Naive thymus-derived CD4-positive, alpha-beta T cell (primary cell): ENCODE results near the gene IQCN. TPM values are rescaled to one million over a fixed set of nuclear protein-coding genes. Genes with fewer than 3 reads are reported as not detected.

Experiments used
- ATAC-seq: fragments of 150-1000 bp; cut with Tn5 transposase; 2 replicates; pipeline ENCODE4 v1.10.0; 2021; ENCODE audit warnings: mild to moderate bottlenecking, moderate library complexity
- CTCF ChIA-PET: fragments of 350-600 bp; sonication (Branson Sonifier 250); formaldehyde crosslinking; loops from one replicate; lab custom pipeline; 2021; ENCODE audit warnings: antibody characterized with exemption; lab: Charles Lee
- POLR2A ChIA-PET: fragments of 350-600 bp; sonication (Branson Sonifier 250); formaldehyde crosslinking; loops from one replicate; lab custom pipeline; 2021; ENCODE audit warnings: antibody characterized with exemption, inconsistent platforms; lab: Charles Lee
- DNase-seq, 9 donors: peaks; one replicate each; pipeline versions ENCODE4 v3.0.0 to v3.0.0-alpha.2; 2020 to 2022; ENCODE audit warnings: mixed read lengths in 1 of 9
- H3K27ac ChIP-seq: one replicate; pipeline ENCODE4 v1.7.0; 2013; ENCODE audit warnings: mild to moderate bottlenecking, low read depth, low read length, moderate library complexity
- H3K27me3 ChIP-seq, 2 donors: one replicate each; pipeline ENCODE4 v1.7.0; 2013; ENCODE audit warnings: low read length in 2 of 2, mild to moderate bottlenecking in 2 of 2, moderate library complexity in 2 of 2; ENCODE audit not compliant: control insufficient read depth in 2 of 2, insufficient read depth in 2 of 2
- H3K36me3 ChIP-seq, 3 experiments: 1 replicate in 2 of 3; 2 replicates in 1 of 3; pipeline ENCODE4 v1.7.0; 2013; ENCODE audit warnings: low read length in 3 of 3, mild to moderate bottlenecking in 3 of 3, moderate library complexity in 1 of 3; ENCODE audit not compliant: insufficient read depth in 3 of 3, control insufficient read depth in 2 of 3
- H3K4me1 ChIP-seq, 2 donors: one replicate each; pipeline ENCODE4 v1.7.0; 2013; ENCODE audit warnings: low read length in 2 of 2, mild to moderate bottlenecking in 2 of 2, moderate library complexity in 1 of 2; ENCODE audit not compliant: control insufficient read depth in 2 of 2, insufficient read depth in 2 of 2
- H3K4me3 ChIP-seq: 2 replicates; pipeline ENCODE4 v1.7.0; 2013; ENCODE audit warnings: mild to moderate bottlenecking, low read length
- H3K9me3 ChIP-seq, 3 experiments: 1 replicate in 2 of 3; 2 replicates in 1 of 3; pipeline ENCODE4 v1.7.0; 2013; ENCODE audit warnings: low read length in 3 of 3; ENCODE audit not compliant: control insufficient read depth in 2 of 3
- H3K27ac Mint-ChIP-seq, 9 donors: one replicate each; pipeline ENCODE4 v1.8.0; 2020 to 2022; ENCODE audit warnings: mixed read lengths in 9 of 9, mild to moderate bottlenecking in 8 of 9, moderate library complexity in 5 of 9, inconsistent platforms in 2 of 9
- H3K27me3 Mint-ChIP-seq, 5 donors: one replicate each; pipeline ENCODE4 v1.8.0; 2021 to 2022; ENCODE audit warnings: mixed read lengths in 5 of 5, mild to moderate bottlenecking in 1 of 5
- H3K36me3 Mint-ChIP-seq, 5 donors: one replicate each; pipeline ENCODE4 v1.8.0; 2020 to 2022; ENCODE audit warnings: mixed read lengths in 5 of 5, mild to moderate bottlenecking in 3 of 5, inconsistent platforms in 1 of 5
- H3K4me1 Mint-ChIP-seq, 7 donors: one replicate each; pipeline ENCODE4 v1.8.0; 2020 to 2022; ENCODE audit warnings: mixed read lengths in 7 of 7, mild to moderate bottlenecking in 3 of 7, inconsistent platforms in 1 of 7
- H3K4me3 Mint-ChIP-seq, 10 donors: one replicate each; pipeline ENCODE4 v1.8.0; 2020 to 2022; ENCODE audit warnings: mild to moderate bottlenecking in 10 of 10, mixed read lengths in 10 of 10, moderate library complexity in 6 of 10, inconsistent platforms in 2 of 10
- H3K9me3 Mint-ChIP-seq, 11 donors: one replicate each; pipeline ENCODE4 v1.8.0; 2020 to 2022; ENCODE audit warnings: mixed read lengths in 11 of 11, mild to moderate bottlenecking in 4 of 11, inconsistent platforms in 1 of 11, moderate library complexity in 1 of 11
- intact Hi-C, 2 donors: fragments of 100-400 bp; cut with micrococcal nuclease; formaldehyde crosslinking; loops; one replicate each; pipeline ENCODE4 v1.15.1; 2023
- polyA plus RNA-seq, 2 donors: library from polyadenylated mRNA; unstranded; fragments of 300-500 nt; fragmentation: Illumina TruSeq; gene quantifications; one replicate each; pipeline ENCODE4 v1.2.3, GENCODE V29; 2021
- total RNA-seq, 6 experiments: library from RNA in 5 of 6; stranded (reverse) in 5 of 6; gene quantifications; 1 replicate in 5 of 6; 2 replicates in 1 of 6; pipeline ENCODE4 v1.2.3 and lab custom pipeline; 2021 to 2026

IQCN gene
- total and polyA plus RNA-seq, 7 experiments from 2014 or later, result 0.19 to 28.3 (median 6.5) TPM

DNA sequence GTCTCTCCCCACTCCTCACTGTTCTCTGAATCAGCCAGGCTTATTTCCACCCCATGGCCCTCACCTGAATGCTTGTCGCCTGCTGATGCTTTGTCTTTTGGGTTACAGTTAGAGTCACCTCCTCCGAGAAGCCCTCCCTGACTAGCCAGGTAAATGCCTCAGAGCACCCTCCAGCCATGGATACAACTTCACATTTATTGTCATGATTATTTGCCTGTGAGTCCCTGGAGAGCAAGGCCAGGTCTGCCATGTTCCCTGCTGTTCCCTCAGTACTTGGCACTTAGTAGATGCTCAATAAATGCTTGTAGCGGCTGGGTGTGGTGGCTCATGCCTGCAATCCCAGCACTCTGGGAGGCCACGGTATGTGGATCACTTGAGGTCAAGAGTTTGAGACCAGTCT lies 44.3 kb downstream of the IQCN start:
- peaks cover 0 to 12% of the 10 kb centered on the region in 2 donors for H3K4me1 ChIP-seq
- Mint-ChIP-seq H3K4me1 (peaks cover under 1 to 20% (median 10%) of the 10 kb centered on the region in 7 donors), H3K9me3 (peaks cover 0 to 17% (median 7%) of the 10 kb centered on the region in 11 donors), H3K36me3 (peaks cover 0 to 9% (median 3%) of the 10 kb centered on the region in 5 donors), H3K27me3 (peaks cover 55 to 73% (median 66%) of the 10 kb centered on the region in 5 donors), H3K27ac (peak overlapping the region in 1 of 9 donors; percentile 51), H3K4me3 (no peak overlapping the region)
- H3K9me3 ChIP-seq, result peaks cover 0 to 11% (median 0%) of the 10 kb centered on the region in 3 experiments
- POLR2A ChIA-PET, result interaction anchor here (0.6 kb wide), 1 partner anchor 97 kb away, joined by 4 read pairs; no protein-coding TSS in a partner anchor
- intact Hi-C loops, result loop anchor here in 1 of 2 donors (1.0 kb wide), 1 partner anchor 98 kb away; no protein-coding TSS in a partner anchor
- no peak overlapping the region for H3K4me3 ChIP-seq
- no peak for DNase-seq
- H3K27ac ChIP-seq, result no peak overlapping the region
- ATAC-seq, result no peak
- CTCF ChIA-PET, result interaction anchor here (0.9 kb wide), 1 partner anchor 59 kb away, joined by 3 read pairs; no protein-coding TSS in a partner anchor
- H3K27me3 ChIP-seq, result peaks cover 9 to 36% of the 10 kb centered on the region in 2 donors
- H3K36me3 ChIP-seq, result no peaks in the 10 kb centered on the region

DNA sequence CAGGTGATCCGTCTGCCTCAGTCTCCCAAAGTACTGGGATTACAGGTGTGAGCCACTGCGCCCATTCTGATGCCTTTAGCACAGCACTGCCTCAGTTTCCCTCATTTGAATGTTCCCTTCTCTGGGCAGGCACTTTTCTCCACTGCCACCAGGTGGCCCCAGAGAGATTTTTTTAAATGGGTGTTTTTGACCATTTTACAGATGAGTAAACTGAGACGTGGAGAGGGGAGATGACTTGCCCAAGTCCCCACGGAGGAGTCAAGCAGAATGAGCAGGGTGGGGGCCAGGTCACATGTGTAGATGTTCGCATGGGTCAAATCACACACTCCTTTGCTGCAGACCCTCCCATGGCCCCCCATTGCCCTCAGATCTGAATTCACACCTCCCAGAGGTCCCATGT lies 44.8 kb downstream of the IQCN start:
- peaks cover under 1 to 16% of the 10 kb centered on the region in 2 donors for H3K4me1 ChIP-seq
- intact Hi-C loops, result loop anchor here in 1 of 2 donors (1.0 kb wide), 1 partner anchor 99 kb away; no protein-coding TSS in a partner anchor
- ChIA-PET CTCF (interaction anchor here (0.7 kb wide), 1 partner anchor 23 kb away, joined by 3 read pairs; no protein-coding TSS in a partner anchor), POLR2A (no interaction called here)
- no peaks in the 10 kb centered on the region for H3K36me3 ChIP-seq
- H3K4me1 Mint-ChIP-seq, result peaks cover 4 to 24% (median 15%) of the 10 kb centered on the region in 7 donors
- H3K4me3 Mint-ChIP-seq, result no peak overlapping the region
- peaks cover 0 to 11% (median 0%) of the 10 kb centered on the region in 3 experiments for H3K9me3 ChIP-seq
- H3K27ac ChIP-seq, result no peak overlapping the region
- no peak for DNase-seq
- H3K4me3 ChIP-seq, result no peak overlapping the region
- no peak for ATAC-seq
- H3K27me3 ChIP-seq, result peaks cover 9 to 36% of the 10 kb centered on the region in 2 donors
- peaks cover 0 to 14% (median 7%) of the 10 kb centered on the region in 11 donors for H3K9me3 Mint-ChIP-seq
- H3K36me3 Mint-ChIP-seq, result peaks cover 0 to 9% (median 3%) of the 10 kb centered on the region in 5 donors
- peak overlapping the region in 1 of 9 donors; percentile 51 for H3K27ac Mint-ChIP-seq
- H3K27me3 Mint-ChIP-seq, result peaks cover 58 to 72% (median 70%) of the 10 kb centered on the region in 5 donors

DNA sequence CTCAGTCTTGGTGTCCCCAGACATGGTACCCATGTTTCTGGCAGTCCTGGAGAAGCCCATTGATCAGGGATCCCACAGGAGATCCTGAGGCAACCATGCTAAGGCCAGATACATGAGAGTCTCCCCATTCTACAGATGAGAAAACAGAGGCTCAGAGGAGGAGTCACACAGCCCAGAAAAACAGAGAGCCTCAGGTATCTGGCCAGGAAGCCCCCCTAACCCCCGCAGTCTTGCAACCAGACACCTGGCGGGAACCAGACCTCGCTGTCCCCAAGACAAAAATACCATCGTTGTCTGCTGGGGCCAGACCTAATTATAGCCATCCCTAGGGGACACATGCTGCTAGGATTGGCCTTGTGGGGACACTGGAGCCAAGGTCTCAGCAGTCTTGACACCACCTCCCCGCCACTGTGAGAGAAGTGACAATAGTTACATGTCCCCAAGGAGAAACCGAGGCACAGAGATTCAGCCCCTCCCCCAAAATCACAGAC lies 46.4 kb downstream of the IQCN start:
- Mint-ChIP-seq H3K27ac (no peak overlapping the region), H3K9me3 (peaks cover 0 to 7% (median 4%) of the 10 kb centered on the region in 11 donors), H3K4me3 (no peak overlapping the region), H3K36me3 (peaks cover 0 to 4% (median 0%) of the 10 kb centered on the region in 5 donors), H3K27me3 (peaks cover 53 to 72% (median 66%) of the 10 kb centered on the region in 5 donors), H3K4me1 (peaks cover 8 to 29% (median 19%) of the 10 kb centered on the region in 7 donors)
- intact Hi-C loops, result no loop called here
- DNase-seq, result no peak
- H3K27me3 ChIP-seq, result peaks cover 12 to 35% of the 10 kb centered on the region in 2 donors
- peaks cover 6 to 16% of the 10 kb centered on the region in 2 donors for H3K4me1 ChIP-seq
- ChIA-PET POLR2A (no interaction called here), CTCF (no interaction called here)
- H3K36me3 ChIP-seq, result no peaks in the 10 kb centered on the region
- H3K4me3 ChIP-seq, result no peak overlapping the region
- no peaks in the 10 kb centered on the region for H3K9me3 ChIP-seq
- ATAC-seq, result no peak
- H3K27ac ChIP-seq, result no peak overlapping the region

DNA sequence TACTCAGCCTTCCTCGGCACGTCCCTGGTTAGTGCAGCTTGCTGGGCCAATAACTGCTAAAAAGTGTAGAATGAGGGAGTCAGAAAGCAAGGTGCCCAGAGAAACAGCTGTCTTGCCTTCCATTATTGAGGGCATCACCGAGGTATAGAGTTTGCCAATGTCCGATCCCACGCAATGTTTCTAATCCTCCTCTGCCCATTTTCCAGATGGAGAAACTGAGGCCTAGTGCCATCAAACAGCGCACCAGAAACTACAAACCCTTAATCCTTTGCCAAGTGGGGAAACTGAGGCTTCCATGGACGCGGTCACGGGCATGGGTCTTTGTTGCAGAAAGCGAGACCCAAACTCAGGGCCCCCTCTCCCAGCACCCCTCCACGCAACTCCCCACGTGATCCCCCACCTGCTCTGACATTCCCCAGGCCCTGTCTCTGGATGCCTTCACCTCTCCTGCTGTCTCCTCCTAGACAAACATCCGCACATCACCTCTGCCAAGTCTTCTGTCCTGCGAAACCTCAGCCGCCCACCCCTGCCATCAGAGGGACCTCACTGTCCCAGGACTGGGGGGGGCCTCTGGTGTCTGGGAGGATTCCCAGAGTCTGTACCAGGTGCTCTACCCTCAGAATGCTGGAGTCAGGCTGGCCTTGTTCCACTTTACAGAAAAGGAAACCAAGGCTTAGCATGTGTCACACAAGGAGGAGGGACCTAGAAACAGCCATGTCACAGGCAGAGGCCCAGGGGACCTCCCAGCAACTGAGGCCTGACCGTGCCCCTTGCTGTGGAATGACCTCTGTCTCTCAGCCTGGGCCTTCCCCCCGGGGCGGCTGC lies 47.1 kb downstream of the IQCN start:
- H3K4me3 Mint-ChIP-seq, result peak overlapping the region in 5 of 10 donors; percentile 0 to 71 (median 33)
- H3K27me3 ChIP-seq, result peaks cover 12 to 32% of the 10 kb centered on the region in 2 donors
- ChIA-PET POLR2A (no interaction called here), CTCF (no interaction called here)
- H3K27ac Mint-ChIP-seq, result no peak overlapping the region
- H3K27me3 Mint-ChIP-seq, result peaks cover 48 to 69% (median 66%) of the 10 kb centered on the region in 5 donors
- intact Hi-C loops, result no loop called here
- H3K9me3 Mint-ChIP-seq, result peaks cover 0 to 3% (median 0%) of the 10 kb centered on the region in 11 donors
- no peak for ATAC-seq
- H3K36me3 ChIP-seq, result no peaks in the 10 kb centered on the region
- peaks cover 0 to 4% (median 0%) of the 10 kb centered on the region in 5 donors for H3K36me3 Mint-ChIP-seq
- H3K27ac ChIP-seq, result no peak overlapping the region
- no peak for DNase-seq
- H3K9me3 ChIP-seq, result no peaks in the 10 kb centered on the region
- H3K4me1 Mint-ChIP-seq, result peaks cover 8 to 25% (median 18%) of the 10 kb centered on the region in 7 donors
- no peak overlapping the region for H3K4me3 ChIP-seq
- peaks cover 6 to 16% of the 10 kb centered on the region in 2 donors for H3K4me1 ChIP-seq

DNA sequence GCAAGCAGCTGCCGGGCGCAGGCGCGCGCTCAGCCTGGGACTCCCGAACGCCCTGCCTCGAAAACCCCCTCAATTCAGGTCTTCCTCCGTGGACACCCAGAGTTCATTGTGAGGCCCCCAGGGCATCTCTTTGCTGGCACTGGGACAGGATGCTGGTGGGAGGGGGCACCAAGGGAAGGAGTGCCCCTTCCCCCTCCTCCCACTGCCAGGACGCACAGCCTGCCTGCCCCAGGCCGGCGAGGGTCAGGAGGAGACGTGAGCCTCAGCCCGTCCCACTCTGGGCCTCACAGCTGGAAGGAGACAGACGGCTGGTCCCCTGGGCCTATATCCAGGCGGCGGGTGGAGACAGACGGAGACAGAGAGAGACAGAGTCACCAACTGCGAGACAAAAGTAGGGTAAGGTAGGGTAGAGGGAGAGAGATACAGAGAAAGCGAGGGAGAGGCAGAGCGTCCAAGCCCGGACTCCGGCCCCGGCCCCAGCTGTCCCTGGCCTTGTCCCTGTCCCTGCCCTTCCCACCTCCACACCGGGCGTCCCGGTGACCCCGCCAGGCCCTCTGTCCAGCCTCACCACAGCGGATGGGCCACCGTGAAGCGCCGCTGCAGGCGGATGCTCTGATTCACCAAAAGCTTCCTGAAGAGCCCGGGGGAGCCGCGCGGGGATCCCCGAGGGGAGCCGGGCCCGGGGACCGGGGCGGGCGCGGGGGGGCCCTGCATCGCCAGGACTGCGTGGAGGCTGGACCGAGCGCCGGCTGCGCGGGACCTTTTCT lies 48.4 kb downstream of the IQCN start, which contains the start of gene PDE4C:
Gene PDE4C, minus strand, starts transcription at position 737 of the 767 bp plus-strand sequence. Its CDS starts 23 bp downstream, at position 714.
- Histone ChIP-seq H3K9me3 (no peaks in the 10 kb centered on the region), H3K4me3 (no peak within 1 kb of the TSS), H3K27ac (no peak within 1 kb of the TSS), H3K27me3 (peaks cover 12 to 28% of the 10 kb centered on the region in 2 donors), H3K36me3 (no peaks in the 10 kb centered on the region), H3K4me1 (peaks cover 6 to 16% of the 10 kb centered on the region in 2 donors)
- intact Hi-C loops, result no loop called here
- peaks cover 0 to 3% (median 0%) of the 10 kb centered on the region in 11 donors for H3K9me3 Mint-ChIP-seq
- CTCF ChIA-PET, result interaction anchor here (1.1 kb wide), 1 partner anchor 187 kb away, joined by 3 read pairs; no protein-coding TSS in a partner anchor
- DNase-seq (peak in 1 of 9 donors; percentile 8), ATAC-seq (no peak)
- H3K27me3 Mint-ChIP-seq, result peaks cover 47 to 66% (median 64%) of the 10 kb centered on the region in 5 donors
- H3K27ac Mint-ChIP-seq, result no peak within 1 kb of the TSS
- POLR2A ChIA-PET, result no interaction called here
- H3K4me1 Mint-ChIP-seq, result peaks cover 11 to 25% (median 20%) of the 10 kb centered on the region in 7 donors
- peak within 1 kb of the TSS; percentile 27 to 89 (median 84) for H3K4me3 Mint-ChIP-seq
- H3K36me3 Mint-ChIP-seq, result peaks cover 0 to 4% (median 0%) of the 10 kb centered on the region in 5 donors

DNA sequence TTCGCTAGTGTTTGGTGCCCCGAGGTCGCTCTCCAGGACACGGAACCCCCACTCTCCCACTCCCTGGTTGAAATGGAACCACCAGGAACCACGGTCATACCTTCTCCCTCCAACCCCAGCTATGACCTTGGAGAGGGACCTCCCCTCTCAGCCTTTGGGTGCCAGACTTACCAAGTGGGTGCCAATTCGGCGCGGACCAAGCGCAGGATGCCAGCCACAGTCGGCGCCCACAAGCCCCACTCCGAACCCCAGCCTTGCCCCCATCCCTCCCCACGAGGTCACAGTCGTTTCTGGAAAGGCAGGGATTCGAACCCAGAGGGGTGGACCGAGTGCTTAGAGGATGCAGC lies 48.9 kb downstream of the IQCN start:
- Mint-ChIP-seq H3K4me3 (peak overlapping the region in 9 of 10 donors; percentile 5 to 89 (median 85)), H3K4me1 (peaks cover 11 to 25% (median 20%) of the 10 kb centered on the region in 7 donors), H3K27ac (no peak overlapping the region), H3K27me3 (peaks cover 45 to 64% (median 60%) of the 10 kb centered on the region in 5 donors), H3K9me3 (peaks cover 0 to 2% (median 0%) of the 10 kb centered on the region in 11 donors), H3K36me3 (peaks cover 0 to 4% (median 0%) of the 10 kb centered on the region in 5 donors)
- H3K9me3 ChIP-seq, result no peaks in the 10 kb centered on the region
- POLR2A ChIA-PET, result no interaction called here
- peak overlapping the region; percentile 46 for H3K4me3 ChIP-seq
- H3K4me1 ChIP-seq, result peaks cover 6 to 16% of the 10 kb centered on the region in 2 donors
- CTCF ChIA-PET, result interaction anchor here (1.1 kb wide), 1 partner anchor 187 kb away, joined by 3 read pairs; no protein-coding TSS in a partner anchor
- ATAC-seq (no peak), DNase-seq (no peak)
- intact Hi-C loops, result no loop called here
- H3K36me3 ChIP-seq, result no peaks in the 10 kb centered on the region
- H3K27me3 ChIP-seq, result peaks cover 12 to 28% of the 10 kb centered on the region in 2 donors
- H3K27ac ChIP-seq, result no peak overlapping the region
